A673 (cell line): ENCODE results near the gene FBXW5.

ENCODE experiments used
- EZH2 ChIP-seq: fragments of 200-600 bp; sonication (generic); IDR thresholded peaks from 2 replicates; pipeline ENCODE4 v1.6.1; 2017; ENCODE audit warnings: borderline replicate concordance, low read depth, mild to moderate bottlenecking, mixed read lengths, antibody characterized with exemption, low read length; ENCODE audit not compliant: poor library complexity, severe bottlenecking
- TF ChIP-seq, protein P1 (sequence below): fragments of 300-800, 200-600 bp; sonication (generic); conservative IDR thresholded peaks from 2 replicates; pipeline ENCODE4 v1.5.1; 2017; ENCODE audit warnings: low read depth, mild to moderate bottlenecking, antibody characterized with exemption, low read length, moderate library complexity, mixed read lengths

DNA sequence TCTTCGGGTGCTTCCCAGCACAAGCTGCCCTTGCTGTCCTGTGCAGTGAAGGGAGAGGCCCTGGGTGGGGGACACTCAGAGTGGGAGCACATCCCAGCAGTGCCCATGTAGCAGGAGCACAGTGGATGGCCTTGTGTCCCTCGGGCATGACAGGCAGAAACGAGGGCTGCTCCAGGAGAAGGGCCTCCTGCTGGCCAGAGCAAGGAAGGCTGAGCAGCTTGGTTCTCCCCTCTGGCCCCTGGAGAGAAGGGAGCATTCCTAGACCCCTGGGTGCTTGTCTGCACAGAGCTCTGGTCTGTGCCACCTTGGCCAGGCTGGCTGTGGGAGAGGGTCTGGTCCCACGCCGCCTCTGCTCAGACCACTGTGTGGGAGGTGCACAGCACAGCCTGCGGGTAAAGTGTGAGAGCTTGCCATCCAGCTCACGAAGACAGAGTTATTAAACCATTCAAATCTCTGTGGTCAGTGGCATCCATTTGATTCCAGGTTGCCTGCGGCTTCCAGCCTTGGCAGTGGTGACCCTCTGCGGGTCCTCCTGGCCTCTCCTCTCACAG lies 18.3 kb downstream of the FBXW5 start:
- TF ChIP-seq EZH2: no peak
- TF ChIP-seq, protein P1, sequence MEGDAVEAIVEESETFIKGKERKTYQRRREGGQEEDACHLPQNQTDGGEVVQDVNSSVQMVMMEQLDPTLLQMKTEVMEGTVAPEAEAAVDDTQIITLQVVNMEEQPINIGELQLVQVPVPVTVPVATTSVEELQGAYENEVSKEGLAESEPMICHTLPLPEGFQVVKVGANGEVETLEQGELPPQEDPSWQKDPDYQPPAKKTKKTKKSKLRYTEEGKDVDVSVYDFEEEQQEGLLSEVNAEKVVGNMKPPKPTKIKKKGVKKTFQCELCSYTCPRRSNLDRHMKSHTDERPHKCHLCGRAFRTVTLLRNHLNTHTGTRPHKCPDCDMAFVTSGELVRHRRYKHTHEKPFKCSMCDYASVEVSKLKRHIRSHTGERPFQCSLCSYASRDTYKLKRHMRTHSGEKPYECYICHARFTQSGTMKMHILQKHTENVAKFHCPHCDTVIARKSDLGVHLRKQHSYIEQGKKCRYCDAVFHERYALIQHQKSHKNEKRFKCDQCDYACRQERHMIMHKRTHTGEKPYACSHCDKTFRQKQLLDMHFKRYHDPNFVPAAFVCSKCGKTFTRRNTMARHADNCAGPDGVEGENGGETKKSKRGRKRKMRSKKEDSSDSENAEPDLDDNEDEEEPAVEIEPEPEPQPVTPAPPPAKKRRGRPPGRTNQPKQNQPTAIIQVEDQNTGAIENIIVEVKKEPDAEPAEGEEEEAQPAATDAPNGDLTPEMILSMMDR: no peak
